Epidermal melanocyte (primary cell): ENCODE measurements around the gene ANK3.
A peak's percentile ranks its signal among the peaks of the same experiment; 100 is the strongest.

Experiments
- DNase-seq: peaks from one replicate; pipeline ENCODE4 v3.0.0; 2011; ENCODE audit warnings: low spot score; ENCODE audit not compliant: insufficient read length

The ANK3 gene

DNA sequence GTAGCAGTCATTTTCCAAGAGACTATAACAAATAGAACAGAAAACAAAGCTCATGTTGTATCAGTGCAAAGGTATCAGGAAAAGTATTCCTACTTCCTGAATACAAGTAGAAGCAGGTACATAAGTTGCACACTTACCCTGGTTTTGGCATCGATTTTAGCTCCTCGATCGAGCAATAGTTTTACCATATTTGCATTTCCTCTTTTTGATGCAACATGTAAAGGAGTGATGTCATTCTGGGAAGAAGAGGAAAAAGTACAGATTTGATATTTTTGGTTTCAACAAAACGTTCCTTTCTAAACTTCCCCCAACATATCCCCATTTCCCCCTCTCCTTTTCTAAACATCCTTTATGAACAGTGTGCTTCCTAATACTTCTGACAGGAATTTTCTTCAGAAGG is 155.1 kb downstream of the ANK3 start:
- DNase-seq = no peak

DNA sequence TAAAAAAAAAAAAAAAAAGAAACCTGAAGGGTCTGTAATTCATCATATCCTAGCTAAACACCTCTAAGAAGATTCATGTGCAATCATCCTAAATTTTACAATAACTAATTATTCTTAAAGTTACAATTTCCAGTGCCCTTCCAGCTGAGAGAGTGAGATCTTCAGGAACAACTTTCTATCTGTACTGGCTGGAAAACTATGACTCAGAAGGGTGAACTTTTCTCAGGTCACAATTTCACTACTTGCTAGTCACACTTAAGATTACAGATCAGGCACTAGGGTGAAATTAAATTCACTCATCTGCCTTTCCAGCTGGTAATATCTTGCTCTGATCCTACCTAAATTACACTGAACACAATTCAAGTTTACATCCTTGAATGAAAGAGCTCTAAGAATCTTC is 158.8 kb downstream of the ANK3 start:
- DNase-seq = no peak

- DNase-seq = no peak
Observed at GRCh38 chr10:60224066-60224705, 165.5 kb downstream of the ANK3 start.

DNA sequence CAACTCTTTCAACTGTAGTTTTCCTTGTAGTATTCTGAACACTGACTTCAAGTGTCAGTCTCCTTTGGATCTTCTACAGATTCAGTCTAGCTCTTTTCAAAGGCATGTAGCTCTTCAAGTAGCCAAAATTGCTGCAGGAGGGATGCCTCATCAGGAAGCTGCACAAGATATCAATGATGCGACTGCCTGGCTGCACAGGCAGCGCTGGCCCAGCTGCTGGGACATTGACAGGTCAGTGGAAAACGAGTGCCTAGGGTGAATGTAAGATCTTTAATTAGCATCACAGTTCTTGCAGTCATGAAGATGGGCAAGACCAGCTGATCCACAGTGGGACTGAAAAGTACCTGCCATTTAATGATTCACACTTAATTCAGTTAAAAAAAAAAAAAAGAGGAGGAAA is 167.6 kb downstream of the ANK3 start:
- DNase-seq = no peak

DNA sequence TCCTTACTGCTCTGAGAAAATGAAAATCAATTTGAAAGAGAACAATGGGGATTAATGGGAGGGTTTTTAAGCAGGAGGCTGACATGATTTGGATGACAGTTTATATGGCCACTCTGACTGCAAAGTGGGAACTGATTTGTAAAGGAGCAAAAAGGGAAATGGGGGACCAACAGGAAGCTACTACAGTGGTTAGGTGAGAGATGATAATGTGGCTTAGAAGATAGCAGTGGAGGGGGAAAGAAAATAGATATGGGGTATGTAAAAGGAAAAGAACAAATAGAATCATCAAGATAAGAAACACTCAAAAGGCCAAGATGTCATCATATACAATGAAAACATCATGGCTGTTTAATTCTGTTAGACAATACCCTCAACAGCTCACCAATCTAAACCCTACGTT is 177.5 kb downstream of the ANK3 start:
- DNase-seq = no peak

GRCh38 chr10:60209874-60210570 is 179.7 kb downstream of the ANK3 start:
- no peak for DNase-seq

- DNase-seq = no peak
Observed at GRCh38 chr10:60208676-60209269, 180.9 kb downstream of the ANK3 start.

GRCh38 chr10:60207894-60208293 is 181.8 kb downstream of the ANK3 start:
- no peak for DNase-seq

DNA sequence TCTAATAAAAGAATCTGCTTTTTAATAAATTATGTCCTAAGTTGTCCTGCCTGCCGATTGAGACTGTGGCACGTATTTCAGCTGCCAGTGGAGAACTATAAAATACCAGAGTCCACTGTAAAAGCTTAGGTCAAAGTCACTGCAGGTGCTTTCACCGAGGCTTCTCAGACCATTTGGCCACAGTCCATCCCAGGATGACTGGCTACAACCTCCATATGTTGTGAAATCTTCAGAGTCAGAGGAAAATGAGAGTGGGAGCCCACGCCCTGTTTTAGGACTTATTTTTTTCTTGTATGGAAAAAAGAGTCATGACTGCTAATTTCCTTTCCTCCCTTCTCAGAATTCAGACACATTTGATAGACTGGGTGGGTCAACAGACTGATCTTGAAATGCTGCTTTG is 182.9 kb downstream of the ANK3 start:
- DNase-seq = no peak

DNA sequence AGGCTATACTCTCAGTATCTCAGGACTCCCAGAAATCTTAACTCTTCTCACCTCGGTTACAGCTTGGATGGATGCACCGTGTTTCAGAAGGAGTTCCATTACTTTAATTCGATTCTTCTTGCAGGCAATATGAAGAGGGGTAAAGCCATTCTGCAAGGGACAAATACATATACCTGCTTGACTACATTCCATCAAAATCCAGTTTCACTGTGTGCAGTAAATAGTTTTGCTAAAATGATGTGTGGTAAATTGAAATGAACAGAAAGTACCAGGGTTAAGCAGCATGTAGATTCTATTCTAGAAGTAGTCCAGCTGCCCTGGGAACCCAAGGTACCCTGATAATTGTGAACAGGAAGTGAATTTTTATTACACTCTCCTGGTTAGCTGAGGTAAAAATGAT is 183.9 kb downstream of the ANK3 start:
- DNase-seq = no peak

DNA sequence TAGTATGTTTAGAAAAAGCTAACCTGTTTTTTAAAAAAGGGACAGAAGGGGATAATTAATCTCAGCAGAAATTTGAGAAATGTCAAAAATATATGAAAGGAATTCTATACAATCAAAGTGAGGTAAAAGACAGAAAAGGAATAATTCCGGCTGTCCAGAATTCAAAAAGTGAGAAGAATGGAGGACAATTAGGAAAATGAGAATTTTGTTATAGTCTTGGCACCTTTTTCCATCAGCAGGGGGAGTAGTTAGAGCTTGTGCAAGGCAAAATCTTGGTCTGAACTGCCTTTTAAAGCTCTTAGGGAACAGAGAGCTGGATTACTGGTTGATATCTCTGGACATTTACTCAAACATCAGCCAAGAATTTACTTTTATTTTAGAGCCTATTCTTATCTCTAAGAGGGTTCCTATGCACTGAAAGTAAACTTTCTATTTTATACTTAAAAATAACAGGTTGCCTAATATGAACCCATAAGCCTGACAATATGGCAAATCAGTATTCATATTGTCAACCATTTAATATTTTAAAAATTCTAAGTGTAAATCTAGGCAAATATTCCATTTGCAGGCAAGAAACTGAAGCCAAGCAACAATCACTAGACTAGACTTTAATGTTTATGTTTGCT is 185.6 kb downstream of the ANK3 start:
- DNase-seq = no peak

- DNase-seq = no peak
Observed at GRCh38 chr10:60200682-60201053, 189.0 kb downstream of the ANK3 start.

GRCh38 chr10:60200012-60200681 is 189.5 kb downstream of the ANK3 start:
- DNase-seq = no peak

GRCh38 chr10:60197206-60197605 is 192.5 kb downstream of the ANK3 start:
- no peak for DNase-seq

GRCh38 chr10:60194421-60194820 is 195.3 kb downstream of the ANK3 start:
- DNase-seq = no peak

GRCh38 chr10:60192946-60193345 is 196.7 kb downstream of the ANK3 start:
- DNase-seq = peak; percentile 42

DNA sequence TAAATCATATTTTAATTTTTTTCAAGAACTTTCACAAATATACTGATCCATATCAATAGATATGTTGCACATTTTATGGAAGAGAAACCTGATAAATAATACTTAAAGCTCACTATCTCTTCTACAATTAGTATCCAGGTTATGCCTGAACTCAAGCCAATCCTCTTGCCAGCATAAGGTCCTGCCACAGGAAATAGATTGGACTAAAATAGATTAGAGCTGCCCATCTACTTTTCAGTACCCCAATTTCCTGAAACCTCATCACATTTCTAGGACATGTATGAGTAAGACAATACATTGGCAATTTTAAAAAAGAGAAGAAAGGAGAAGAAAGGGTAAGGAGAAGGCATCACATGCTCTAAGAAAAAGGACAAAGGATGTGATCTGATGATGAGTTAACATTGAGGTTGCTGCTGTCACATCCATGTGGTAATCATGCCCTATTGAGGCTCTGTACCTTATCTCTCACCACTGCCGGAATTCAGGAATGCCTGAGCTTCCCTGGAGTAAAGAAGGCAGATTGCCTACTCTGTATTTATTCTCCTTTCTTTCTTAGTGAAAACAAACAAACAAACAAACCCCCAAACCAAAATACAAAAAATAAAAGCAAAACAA is 199.7 kb downstream of the ANK3 start:
- DNase-seq = no peak

DNA sequence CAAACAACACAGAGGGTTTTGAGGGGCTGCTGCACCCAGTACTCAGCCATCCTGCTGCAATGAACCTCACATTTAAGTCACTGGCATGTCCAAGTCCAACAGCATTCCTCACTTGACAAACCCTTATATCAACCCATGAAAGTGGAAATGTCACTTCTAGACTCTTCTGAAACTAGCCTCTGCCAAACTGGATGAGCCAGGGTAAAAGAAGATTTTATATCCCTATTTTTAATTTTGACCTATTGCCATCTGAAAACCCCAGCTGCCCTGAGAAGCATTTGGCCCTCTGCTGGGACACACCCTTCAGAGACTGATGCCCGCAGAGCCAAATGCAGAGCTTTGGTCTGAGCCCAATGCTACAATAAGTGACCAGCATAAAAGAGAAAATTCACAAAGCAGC is 201.1 kb downstream of the ANK3 start:
- no peak for DNase-seq

- DNase-seq = no peak
Observed at GRCh38 chr10:60187691-60188090, 202.0 kb downstream of the ANK3 start.

DNA sequence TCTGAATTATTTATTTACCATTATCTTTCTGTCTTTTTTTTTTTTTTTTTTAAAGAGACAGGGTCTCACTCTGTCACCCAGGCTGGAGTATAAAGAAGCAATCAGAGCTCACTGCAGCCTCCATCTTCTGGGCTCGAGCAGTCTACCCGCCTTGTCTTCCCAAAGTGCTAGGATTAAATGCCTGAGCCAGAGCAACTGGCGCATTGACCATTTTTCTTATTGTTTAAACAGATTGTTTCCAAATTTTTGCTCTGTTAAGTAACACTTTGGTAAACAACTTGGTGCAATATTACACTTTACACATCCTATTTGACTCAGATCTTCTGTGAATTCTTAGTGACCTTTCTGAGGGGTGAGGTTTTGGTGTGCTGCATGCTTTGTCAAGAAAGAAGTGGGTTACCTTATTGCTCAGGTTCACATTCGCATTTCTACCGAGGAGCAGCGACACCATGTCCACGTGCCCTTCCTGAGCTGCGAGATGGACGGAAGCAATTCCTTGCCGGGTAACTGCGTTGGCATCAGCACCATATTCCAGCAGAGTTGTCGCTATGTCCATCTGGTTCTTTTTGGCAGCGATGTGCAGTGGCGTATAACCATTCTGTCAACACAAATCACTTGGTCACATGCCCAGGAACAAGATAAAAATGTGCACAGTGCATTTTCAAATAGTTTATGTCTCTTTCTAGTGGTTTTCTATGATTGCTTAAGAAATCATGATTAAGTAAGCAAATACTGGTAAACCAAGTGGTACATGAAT is 203.2 kb downstream of the ANK3 start:
- no peak for DNase-seq

DNA sequence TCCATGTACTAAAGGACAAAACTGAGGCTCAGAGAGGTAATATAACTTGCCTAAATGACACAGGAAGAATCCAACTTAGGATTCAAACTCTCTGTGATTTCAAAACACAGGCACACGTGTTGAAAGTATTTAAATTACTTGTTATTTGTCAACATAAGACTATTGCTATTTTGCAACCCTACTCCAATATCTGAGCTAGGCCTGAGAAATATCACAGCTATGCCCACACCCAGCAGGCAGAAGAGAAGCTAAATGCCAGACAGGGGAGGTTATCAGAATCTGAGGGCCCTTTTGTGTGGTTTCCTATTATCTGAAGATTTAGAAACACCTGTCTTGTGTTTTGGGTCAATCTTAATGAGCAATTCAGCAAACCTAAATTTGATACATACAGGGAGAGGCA is 204.3 kb downstream of the ANK3 start:
- DNase-seq = no peak
